Nephron progenitor cell (in vitro differentiated cells): ENCODE data around the gene TMCO6.

Source experiments
- DNase-seq: peaks from one replicate; pipeline ENCODE4 v3.0.0; 2021
- H3K27ac Mint-ChIP-seq: 2 replicates; pipeline ENCODE4 v1.8.0; 2021; ENCODE audit warnings: mild to moderate bottlenecking, moderate library complexity, mixed read lengths
- H3K27me3 Mint-ChIP-seq: 2 replicates; pipeline ENCODE4 v1.8.0; 2021; ENCODE audit warnings: mild to moderate bottlenecking, low read depth, mixed read lengths; ENCODE audit not compliant: poor library complexity
- H3K36me3 Mint-ChIP-seq: 2 replicates; pipeline ENCODE4 v1.8.0; 2021; ENCODE audit warnings: low read depth, mixed read lengths
- H3K4me1 Mint-ChIP-seq: 2 replicates; pipeline ENCODE4 v1.8.0; 2021; ENCODE audit warnings: mixed read lengths
- H3K4me3 Mint-ChIP-seq: 2 replicates; pipeline ENCODE4 v1.8.0; 2021; ENCODE audit warnings: mild to moderate bottlenecking, moderate library complexity, mixed read lengths
- H3K9me3 Mint-ChIP-seq: 2 replicates; pipeline ENCODE4 v1.8.0; 2021; ENCODE audit warnings: mild to moderate bottlenecking, moderate library complexity, mixed read lengths
- TF ChIP-seq, protein P1 (sequence below): fragments of 200-600 bp; sonication (generic); IDR thresholded peaks from 2 replicates; pipeline ENCODE4 v1.5.0; 2021; ENCODE audit warnings: antibody characterized with exemption

Gene TMCO6

DNA sequence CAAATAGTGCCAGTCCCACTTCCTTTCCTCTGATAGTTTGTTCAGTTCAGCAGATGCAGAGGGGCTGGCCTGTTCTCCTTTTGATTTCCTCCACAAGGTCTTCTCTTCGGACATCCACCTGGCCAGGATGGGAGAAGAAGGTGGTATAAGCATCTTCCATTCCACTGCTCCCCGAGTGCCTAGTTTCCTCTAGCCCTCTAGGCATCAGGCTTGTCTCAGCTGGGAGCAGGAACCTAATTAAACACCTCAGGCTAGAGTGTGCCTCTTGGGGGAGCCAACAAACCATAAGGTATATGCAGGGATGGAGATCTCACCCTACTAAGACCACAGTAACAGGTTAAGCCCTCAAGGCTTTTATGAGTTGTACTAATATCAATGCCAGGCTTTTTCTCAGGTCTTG lies 35.0 kb downstream of the TMCO6 start:
- peaks cover 57% of the 10 kb centered on the region for H3K36me3 Mint-ChIP-seq
- H3K4me1 Mint-ChIP-seq, result no peaks in the 10 kb centered on the region
- TF ChIP-seq, protein P1, sequence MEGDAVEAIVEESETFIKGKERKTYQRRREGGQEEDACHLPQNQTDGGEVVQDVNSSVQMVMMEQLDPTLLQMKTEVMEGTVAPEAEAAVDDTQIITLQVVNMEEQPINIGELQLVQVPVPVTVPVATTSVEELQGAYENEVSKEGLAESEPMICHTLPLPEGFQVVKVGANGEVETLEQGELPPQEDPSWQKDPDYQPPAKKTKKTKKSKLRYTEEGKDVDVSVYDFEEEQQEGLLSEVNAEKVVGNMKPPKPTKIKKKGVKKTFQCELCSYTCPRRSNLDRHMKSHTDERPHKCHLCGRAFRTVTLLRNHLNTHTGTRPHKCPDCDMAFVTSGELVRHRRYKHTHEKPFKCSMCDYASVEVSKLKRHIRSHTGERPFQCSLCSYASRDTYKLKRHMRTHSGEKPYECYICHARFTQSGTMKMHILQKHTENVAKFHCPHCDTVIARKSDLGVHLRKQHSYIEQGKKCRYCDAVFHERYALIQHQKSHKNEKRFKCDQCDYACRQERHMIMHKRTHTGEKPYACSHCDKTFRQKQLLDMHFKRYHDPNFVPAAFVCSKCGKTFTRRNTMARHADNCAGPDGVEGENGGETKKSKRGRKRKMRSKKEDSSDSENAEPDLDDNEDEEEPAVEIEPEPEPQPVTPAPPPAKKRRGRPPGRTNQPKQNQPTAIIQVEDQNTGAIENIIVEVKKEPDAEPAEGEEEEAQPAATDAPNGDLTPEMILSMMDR, result no peak
- no peak for DNase-seq
- no peak overlapping the region for H3K4me3 Mint-ChIP-seq
- H3K27me3 Mint-ChIP-seq, result peaks cover 4% of the 10 kb centered on the region
- no peaks in the 10 kb centered on the region for H3K9me3 Mint-ChIP-seq
- H3K27ac Mint-ChIP-seq, result peak overlapping the region; percentile 81

DNA sequence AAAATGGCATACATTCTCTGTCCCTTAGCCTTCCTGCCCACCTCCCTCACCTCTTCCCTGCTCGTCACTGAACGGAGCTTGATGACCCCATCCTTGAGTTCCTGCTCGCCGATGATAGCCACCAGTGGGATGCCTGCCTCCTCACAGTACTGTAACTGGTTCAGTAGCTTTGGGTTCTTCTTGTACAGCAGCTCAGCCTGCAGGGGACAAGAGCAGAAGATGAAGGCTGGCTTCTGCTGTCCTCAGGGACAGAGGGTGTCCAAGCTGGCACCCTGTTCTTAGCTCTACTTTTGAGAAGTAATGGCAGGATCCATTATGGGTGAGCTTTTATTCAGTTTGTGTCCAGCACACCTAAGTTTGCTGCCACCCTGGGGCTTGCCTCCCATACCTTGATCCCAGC lies 35.4 kb downstream of the TMCO6 start:
- H3K4me1 Mint-ChIP-seq, result no peaks in the 10 kb centered on the region
- peaks cover 4% of the 10 kb centered on the region for H3K27me3 Mint-ChIP-seq
- no peak overlapping the region for H3K4me3 Mint-ChIP-seq
- no peak for DNase-seq
- H3K27ac Mint-ChIP-seq, result peak overlapping the region; percentile 75
- H3K9me3 Mint-ChIP-seq, result no peaks in the 10 kb centered on the region
- H3K36me3 Mint-ChIP-seq, result peaks cover 57% of the 10 kb centered on the region
- TF ChIP-seq, protein P1, result no peak

DNA sequence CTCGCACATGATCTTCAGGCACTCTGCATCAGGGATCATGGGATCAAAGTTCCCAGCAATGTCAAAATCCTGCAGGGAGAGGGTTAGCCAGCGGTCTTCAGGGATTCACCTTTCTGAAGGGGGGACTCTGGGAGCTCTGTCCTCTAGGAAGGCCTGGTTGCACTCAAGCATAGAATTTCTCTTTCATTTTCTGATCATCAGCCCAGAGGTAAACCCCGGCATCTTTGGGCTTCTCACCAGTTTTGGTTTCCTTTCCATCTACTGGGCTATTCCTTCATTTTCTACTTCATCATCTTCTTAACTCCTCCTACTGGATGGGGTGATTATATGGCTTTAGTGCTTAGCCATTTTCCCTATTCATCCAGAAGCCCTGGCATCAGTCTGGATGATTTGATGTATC lies 38.7 kb downstream of the TMCO6 start:
- TF ChIP-seq, protein P1, result no peak
- Mint-ChIP-seq H3K36me3 (peaks cover 67% of the 10 kb centered on the region), H3K4me1 (no peaks in the 10 kb centered on the region)

DNA sequence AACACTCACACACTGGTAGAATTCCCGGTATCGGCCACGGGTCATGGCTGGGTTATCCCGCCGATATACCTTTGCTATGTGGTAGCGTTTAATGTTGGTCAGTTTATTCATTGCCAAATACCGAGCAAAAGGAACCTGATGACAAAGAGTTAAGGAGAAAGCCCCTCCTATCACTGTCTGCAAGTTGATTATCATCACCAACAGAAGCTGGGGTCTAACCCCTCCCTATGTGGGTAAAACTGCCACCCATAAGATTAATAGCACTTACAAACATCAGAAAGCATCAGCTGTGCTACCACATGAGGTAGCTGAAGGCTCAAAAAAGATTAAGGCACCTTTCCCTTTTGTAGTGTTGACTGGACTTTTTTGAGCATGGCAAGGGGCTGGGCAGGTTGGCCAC lies 39.7 kb downstream of the TMCO6 start:
- TF ChIP-seq, protein P1, result no peak
- no peaks in the 10 kb centered on the region for H3K4me1 Mint-ChIP-seq
- no peaks in the 10 kb centered on the region for H3K27me3 Mint-ChIP-seq
- no peak overlapping the region for H3K4me3 Mint-ChIP-seq
- peaks cover 70% of the 10 kb centered on the region for H3K36me3 Mint-ChIP-seq
- H3K9me3 Mint-ChIP-seq, result no peaks in the 10 kb centered on the region
- no peak overlapping the region for H3K27ac Mint-ChIP-seq
- no peak for DNase-seq

More for the DNA sequence above, 38.7 kb downstream of the TMCO6 start:
- Mint-ChIP-seq H3K9me3 (no peaks in the 10 kb centered on the region), H3K27ac (no peak overlapping the region), H3K4me3 (no peak overlapping the region), H3K27me3 (no peaks in the 10 kb centered on the region)
- no peak for DNase-seq

DNA sequence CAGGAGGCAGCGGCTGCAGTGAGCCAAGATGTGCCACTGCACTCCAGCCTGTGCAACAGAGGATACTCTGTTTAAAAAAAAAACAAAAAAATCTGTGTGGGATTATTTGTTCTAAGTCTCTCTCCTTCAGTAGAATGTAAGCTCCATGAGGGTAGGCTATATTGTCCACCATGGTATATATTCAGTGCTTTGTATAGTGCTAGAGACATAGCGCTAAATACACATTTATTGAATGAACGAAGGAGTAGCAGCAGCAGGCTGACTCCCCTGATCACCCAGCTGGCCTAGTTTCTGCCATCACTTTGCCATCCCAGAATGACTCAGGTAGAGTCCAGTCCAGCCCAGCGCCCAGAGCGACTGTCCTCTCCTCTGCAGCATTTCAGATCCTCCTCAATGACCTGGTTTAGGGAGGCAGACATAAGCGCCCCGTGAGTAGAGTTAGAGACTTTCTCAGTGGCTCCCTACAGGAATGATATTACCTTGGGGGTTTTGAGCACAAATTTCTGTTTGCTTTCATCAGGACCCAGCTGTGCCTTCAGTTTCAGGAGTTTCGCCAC lies 51.2 kb downstream of the TMCO6 start:
- TF ChIP-seq, protein P1, result no peak
- peaks cover 37% of the 10 kb centered on the region for H3K4me1 Mint-ChIP-seq
- peak overlapping the region; percentile 98 for H3K27ac Mint-ChIP-seq
- H3K9me3 Mint-ChIP-seq, result no peaks in the 10 kb centered on the region
- no peak for DNase-seq
- peaks cover 3% of the 10 kb centered on the region for H3K27me3 Mint-ChIP-seq
- peaks cover 37% of the 10 kb centered on the region for H3K36me3 Mint-ChIP-seq
- peak overlapping the region; percentile 99 for H3K4me3 Mint-ChIP-seq
